ENCODE data around the gene LHPP.

Gene LHPP

DNA sequence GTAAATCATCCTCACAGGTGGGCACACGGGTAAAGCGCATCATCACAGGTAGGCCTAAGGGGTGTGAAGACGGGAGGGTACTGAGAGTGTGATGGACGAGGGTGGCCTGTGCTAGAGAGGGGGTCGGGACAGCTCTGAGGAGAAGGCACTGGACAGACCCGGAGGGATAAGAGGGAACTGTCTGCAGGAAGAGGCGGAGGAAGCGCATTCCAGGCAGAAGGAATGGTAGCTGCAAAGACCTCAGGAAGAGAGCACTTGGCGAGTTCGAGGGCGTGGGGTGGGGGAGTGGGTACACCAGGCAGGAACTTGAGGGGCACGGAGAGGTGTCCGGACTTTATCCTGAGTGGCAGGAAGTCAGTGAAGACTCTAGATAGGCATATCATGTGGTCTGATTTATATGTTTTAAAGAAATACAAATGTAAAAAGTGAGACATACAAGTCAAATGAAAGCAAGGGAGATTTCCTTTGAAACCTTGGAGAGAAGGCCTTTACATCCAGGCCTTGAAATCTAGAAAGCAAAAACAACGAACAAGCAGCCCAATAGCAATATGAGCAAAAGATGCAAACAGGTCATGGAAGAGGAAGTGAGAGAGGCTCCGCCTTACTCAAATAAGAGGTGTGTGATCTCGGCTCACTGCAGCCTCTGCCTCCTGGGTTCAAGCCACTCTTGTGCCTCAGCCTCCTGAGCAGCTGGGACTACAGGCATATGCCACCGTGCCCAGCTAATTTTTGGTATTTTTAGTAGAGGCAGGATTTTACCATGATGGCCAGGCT, 3.6 kb downstream of the LHPP start:
- no peak overlapping the region for H3K4me3 ChIP-seq (ENCODE audit: low read length)
- TF ChIP-seq, protein P1, sequence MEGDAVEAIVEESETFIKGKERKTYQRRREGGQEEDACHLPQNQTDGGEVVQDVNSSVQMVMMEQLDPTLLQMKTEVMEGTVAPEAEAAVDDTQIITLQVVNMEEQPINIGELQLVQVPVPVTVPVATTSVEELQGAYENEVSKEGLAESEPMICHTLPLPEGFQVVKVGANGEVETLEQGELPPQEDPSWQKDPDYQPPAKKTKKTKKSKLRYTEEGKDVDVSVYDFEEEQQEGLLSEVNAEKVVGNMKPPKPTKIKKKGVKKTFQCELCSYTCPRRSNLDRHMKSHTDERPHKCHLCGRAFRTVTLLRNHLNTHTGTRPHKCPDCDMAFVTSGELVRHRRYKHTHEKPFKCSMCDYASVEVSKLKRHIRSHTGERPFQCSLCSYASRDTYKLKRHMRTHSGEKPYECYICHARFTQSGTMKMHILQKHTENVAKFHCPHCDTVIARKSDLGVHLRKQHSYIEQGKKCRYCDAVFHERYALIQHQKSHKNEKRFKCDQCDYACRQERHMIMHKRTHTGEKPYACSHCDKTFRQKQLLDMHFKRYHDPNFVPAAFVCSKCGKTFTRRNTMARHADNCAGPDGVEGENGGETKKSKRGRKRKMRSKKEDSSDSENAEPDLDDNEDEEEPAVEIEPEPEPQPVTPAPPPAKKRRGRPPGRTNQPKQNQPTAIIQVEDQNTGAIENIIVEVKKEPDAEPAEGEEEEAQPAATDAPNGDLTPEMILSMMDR (conservative IDR thresholded peaks at IDR 0.05; ENCODE audit: low read length) = no peak

DNA sequence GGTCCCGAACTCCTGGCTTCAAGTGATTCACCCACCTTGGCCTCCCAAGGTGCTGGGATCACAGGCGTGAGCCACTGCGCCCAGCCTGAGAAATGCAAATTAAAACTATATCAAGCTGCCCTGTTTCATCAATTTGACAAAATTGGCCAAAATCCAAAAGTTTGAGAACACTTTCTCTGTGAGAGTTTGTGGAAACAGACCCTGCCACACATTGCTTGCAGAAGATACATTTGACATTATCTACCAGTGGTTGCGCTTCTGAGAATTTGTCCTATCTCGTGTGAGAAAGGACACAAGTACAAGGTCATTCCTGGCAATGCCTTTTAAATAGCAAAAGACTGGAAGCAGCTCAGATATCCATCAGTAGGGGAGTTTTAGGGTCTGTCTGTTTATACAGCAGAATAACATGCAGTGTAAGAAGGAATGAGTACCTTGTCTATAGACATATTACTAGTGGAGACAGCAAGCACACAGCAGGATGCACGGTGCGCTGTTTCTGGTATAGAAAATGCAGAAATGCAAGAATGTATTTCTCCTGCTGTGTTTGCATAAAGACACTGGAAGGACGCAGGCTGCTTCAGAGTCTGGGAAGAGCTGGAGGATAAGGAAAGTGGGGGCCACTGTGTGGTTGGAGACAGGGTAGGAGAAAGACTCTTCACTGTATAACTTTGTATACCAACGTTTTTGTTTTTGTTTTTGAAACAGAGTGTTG, 4.3 kb downstream of the LHPP start:
- TF ChIP-seq, protein P1 (conservative IDR thresholded peaks at IDR 0.05; ENCODE audit: low read length) = no peak
- H3K4me3 ChIP-seq (ENCODE audit: low read length) = no peak overlapping the region
- DNase-seq (ENCODE audit: low read depth) = no peak

More for the DNA sequence above, 3.6 kb downstream of the LHPP start:
- no peak for DNase-seq (ENCODE audit: low read depth)

DNA sequence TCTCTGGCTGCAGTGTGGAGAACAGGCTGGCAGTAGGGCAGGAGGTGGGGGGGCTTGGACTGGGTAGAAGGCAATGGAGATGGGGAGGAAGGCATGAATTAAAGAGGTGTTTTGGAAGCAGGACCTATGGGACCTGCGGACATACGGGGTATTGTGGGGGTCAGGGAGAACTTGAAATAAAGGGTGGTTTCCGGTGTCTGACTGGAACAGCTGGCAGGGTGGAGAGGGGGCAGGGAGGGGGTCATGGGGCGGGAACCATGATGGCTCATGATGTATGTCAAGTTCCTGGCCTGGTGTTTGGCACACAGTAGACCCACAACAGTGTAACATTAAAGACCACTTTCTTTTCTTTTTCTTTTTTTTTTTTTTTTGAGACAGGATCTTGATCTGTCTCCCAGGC, 5.5 kb downstream of the LHPP start:
- DNase-seq (ENCODE audit: low read depth) = no peak
- no peak overlapping the region for H3K4me3 ChIP-seq (ENCODE audit: low read length)
- TF ChIP-seq, protein P1 (conservative IDR thresholded peaks at IDR 0.05; ENCODE audit: low read length) = no peak

DNA sequence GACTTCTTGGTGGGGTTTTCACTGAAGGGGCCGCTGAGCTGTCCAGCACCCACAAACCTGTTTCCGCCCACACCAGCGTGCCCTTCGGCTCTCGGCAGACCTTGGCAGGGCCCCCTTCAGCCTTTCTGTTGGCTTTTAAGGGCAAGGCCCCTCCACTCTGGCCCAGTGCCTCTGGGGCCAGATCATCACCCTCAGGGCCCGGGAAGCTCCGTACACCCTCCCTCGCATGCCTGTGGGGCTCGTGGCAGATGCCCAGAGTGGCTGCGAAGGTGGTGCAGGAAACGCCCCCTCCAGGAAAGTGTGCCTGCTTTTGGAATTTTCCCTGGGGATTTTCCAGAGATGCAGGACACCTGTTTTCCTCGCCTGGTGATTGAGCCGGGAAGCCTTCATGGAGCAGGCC, 7.0 kb downstream of the LHPP start:
- TF ChIP-seq, protein P1 (conservative IDR thresholded peaks at IDR 0.05; ENCODE audit: low read length) = no peak
- H3K4me3 ChIP-seq (ENCODE audit: low read length) = no peak overlapping the region
- no peak for DNase-seq (ENCODE audit: low read depth)

DNA sequence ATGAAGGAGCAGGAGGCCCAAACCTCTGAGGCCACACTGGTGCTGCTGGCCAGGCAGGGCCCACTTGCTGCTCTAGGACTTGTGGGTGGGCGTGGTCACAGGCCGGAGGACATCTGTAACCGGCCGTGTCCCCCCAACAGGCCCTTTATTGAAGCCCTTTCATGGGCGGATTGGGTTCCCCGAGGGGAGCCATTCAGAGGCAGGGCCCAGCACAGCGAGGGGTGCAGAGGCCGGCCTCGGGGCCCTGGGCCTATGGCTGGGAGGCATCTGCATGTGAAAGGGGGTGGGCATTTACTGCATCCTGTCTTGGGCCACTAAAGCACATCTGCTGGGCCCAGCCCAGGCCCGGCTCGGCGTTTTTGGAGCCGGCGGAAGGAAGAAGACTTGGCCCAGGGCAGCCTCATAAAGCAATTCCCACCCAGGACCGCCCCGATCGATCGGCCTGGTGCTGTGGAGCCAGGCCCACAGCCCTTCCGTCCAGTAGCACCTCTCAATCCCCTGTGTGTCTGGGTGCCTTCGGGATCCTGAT, 8.4 kb downstream of the LHPP start:
- H3K4me3 ChIP-seq (ENCODE audit: low read length) = no peak overlapping the region
- TF ChIP-seq, protein P1 (conservative IDR thresholded peaks at IDR 0.05; ENCODE audit: low read length) = no peak
- no peak for DNase-seq (ENCODE audit: low read depth)

DNA sequence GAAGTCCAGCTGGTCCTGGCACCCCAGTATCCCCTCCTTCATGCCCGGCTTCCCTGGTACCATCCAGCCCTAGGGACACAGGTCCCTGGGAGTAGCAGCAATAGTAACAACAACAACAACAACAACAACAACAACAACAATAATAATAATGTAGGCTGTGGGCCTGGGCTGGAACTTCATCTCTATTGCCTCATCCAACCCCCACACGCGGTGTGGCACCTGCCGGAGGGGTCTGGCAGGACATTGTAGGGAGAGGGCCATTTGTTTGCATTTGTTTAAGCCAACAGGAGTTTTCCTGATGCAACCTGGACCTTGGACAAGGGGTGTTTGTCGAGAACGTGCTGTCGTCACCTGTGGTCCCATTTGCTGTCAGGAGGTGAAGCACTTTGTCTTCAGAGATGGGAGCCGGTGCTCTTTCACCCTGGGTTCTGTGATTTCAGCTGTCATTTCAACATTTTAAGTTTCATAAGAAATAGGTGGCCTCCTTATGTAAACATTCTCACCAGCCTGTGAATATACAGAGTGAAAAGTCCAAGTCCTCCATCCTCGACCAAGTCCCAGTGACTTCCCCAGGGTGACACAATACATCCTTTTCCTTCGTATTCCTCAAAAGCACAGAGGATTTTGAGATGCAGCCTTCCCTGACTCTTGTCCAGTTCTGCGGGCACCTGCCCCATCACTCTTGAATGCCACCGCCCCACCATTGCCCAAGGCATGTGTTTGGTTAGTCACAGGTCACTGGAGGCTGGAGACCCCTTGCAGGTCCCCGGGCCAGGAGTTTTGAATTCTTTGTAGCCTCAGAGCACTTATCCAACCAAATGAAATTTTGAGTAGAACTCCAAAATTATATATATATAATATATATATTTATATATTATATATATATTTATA, 9.2 kb downstream of the LHPP start:
- no peak for DNase-seq (ENCODE audit: low read depth)
- no peak overlapping the region for H3K4me3 ChIP-seq (ENCODE audit: low read length)
- TF ChIP-seq, protein P1 (conservative IDR thresholded peaks at IDR 0.05; ENCODE audit: low read length) = no peak

Data from AG10803 (cell line).